Adipose tissue (tissue), 3 donors: Measurements from ENCODE around the gene TMEM154. TPM values are rescaled to one million over a fixed set of nuclear protein-coding genes. Genes with fewer than 3 reads are reported as not detected.

Source experiments
- H3K27ac ChIP-seq: one replicate; pipeline ENCODE4 v1.5.1; 2013; ENCODE audit warnings: low read depth, low read length
- WGBS, 3 donors: extraction: QIAGEN DNeasy Blood & Tissue Kit; methylation state at CpG; one replicate each; pipeline ENCODE4 v1.1.7; 2013; 5-methylcytosine and 5-hydroxymethylcytosine counted together
- polyA plus RNA-seq, 3 donors: library from polyadenylated mRNA; stranded (reverse); fragments of 200-250 nt; gene quantifications; one replicate each; pipeline ENCODE4 v1.2.3, GENCODE V29; 2013
- donor health status: healthy with polysubstance abuse.
- donor health status: Bipolar disorder and iron deficiency.
- donor health status: healthy.

Gene TMEM154
- polyA plus RNA-seq, 3 donors, result 0.12 to 1.0 (median 0.98) TPM

GRCh38 chr4:152644130-152644529 is 35.7 kb downstream of the TMEM154 start:
- no peak overlapping the region for H3K27ac ChIP-seq
- 52 to 62% (median 58%) methylated on average over 4 of the region's 4 CpGs for WGBS, 3 donors

GRCh38 chr4:152643153-152644035 is 36.4 kb downstream of the TMEM154 start:
- 38 to 77% (median 54%) methylated on average over 8 of the region's 8 CpGs for WGBS, 3 donors
- no peak overlapping the region for H3K27ac ChIP-seq

GRCh38 chr4:152640058-152640921 is 39.5 kb downstream of the TMEM154 start:
- H3K27ac ChIP-seq, result no peak overlapping the region
- WGBS, 3 donors, result 34 to 59% (median 49%) methylated on average over 8 of the region's 8 CpGs

GRCh38 chr4:152635851-152636250 is 43.9 kb downstream of the TMEM154 start:
- 36 to 65% (median 45%) methylated on average over 4 of the region's 4 CpGs for WGBS, 3 donors
- H3K27ac ChIP-seq, result no peak overlapping the region

- 86 to 93% (median 87%) methylated on average over 4 of the region's 4 CpGs for WGBS, 3 donors
- no peak overlapping the region for H3K27ac ChIP-seq
Observed at GRCh38 chr4:152634110-152634760, 45.6 kb downstream of the TMEM154 start.

- WGBS, 3 donors, result 46 to 75% (median 65%) methylated on average over 3 of the region's 3 CpGs
- no peak overlapping the region for H3K27ac ChIP-seq
Observed at GRCh38 chr4:152633118-152633517, 46.7 kb downstream of the TMEM154 start.

- 52 to 64% (median 56%) methylated on average over 1 of the region's 1 CpG for WGBS, 3 donors
- H3K27ac ChIP-seq, result no peak overlapping the region
Observed at GRCh38 chr4:152630324-152630723, 49.5 kb downstream of the TMEM154 start.

GRCh38 chr4:152629908-152630307 is 49.9 kb downstream of the TMEM154 start:
- H3K27ac ChIP-seq, result no peak overlapping the region
- 81 to 96% (median 94%) methylated on average over 3 of the region's 3 CpGs for WGBS, 3 donors

GRCh38 chr4:152628128-152628527 is 51.7 kb downstream of the TMEM154 start:
- H3K27ac ChIP-seq, result no peak overlapping the region
- 70 to 83% (median 80%) methylated on average over 5 of the region's 5 CpGs for WGBS, 3 donors

- H3K27ac ChIP-seq, result no peak overlapping the region
Observed at GRCh38 chr4:152626790-152627189, 53.0 kb downstream of the TMEM154 start.

GRCh38 chr4:152620915-152621314 is 58.9 kb downstream of the TMEM154 start:
- no peak overlapping the region for H3K27ac ChIP-seq

More at GRCh38 chr4:152626790-152627189, 53.0 kb downstream of the TMEM154 start:
- WGBS, 3 donors, result 66 to 80% (median 74%) methylated on average over 2 of the region's 2 CpGs

GRCh38 chr4:152620218-152620617 is 59.6 kb downstream of the TMEM154 start:
- WGBS, 3 donors, result 91 to 100% (median 95%) methylated on average over 1 of the region's 1 CpG
- no peak overlapping the region for H3K27ac ChIP-seq

GRCh38 chr4:152619556-152619955 is 60.2 kb downstream of the TMEM154 start:
- no peak overlapping the region for H3K27ac ChIP-seq
- WGBS, 3 donors, result 91 to 96% (median 92%) methylated on average over 3 of the region's 3 CpGs

GRCh38 chr4:152618971-152619370 is 60.8 kb downstream of the TMEM154 start:
- H3K27ac ChIP-seq, result no peak overlapping the region
- 92 to 97% (median 94%) methylated on average over 4 of the region's 4 CpGs for WGBS, 3 donors

- no peak overlapping the region for H3K27ac ChIP-seq
- 86 to 93% (median 90%) methylated on average over 3 of the region's 3 CpGs for WGBS, 3 donors
Observed at GRCh38 chr4:152616804-152617203, 63.0 kb downstream of the TMEM154 start.

GRCh38 chr4:152613841-152614721 is 65.7 kb downstream of the TMEM154 start:
- no peak overlapping the region for H3K27ac ChIP-seq
- 81 to 86% (median 82%) methylated on average over 11 of the region's 11 CpGs for WGBS, 3 donors

GRCh38 chr4:152613351-152613750 is 66.4 kb downstream of the TMEM154 start:
- WGBS, 3 donors, result 45 to 64% (median 58%) methylated on average over 3 of the region's 3 CpGs
- no peak overlapping the region for H3K27ac ChIP-seq

- H3K27ac ChIP-seq, result no peak overlapping the region
Observed at GRCh38 chr4:152610131-152610530, 69.7 kb downstream of the TMEM154 start.
